GM21515 (cell line): ENCODE data around the gene ZNF275.
"Not testable (repeated sequence)": the region's sequence is repeated elsewhere in the genome, so short reads cannot be mapped to it uniquely, and the experiment has no call there.

Experiments used
- ATAC-seq: cut with Tn5 transposase; IDR thresholded peaks from one replicate; pipeline ENCODE4 v1.9.1; 2021; ENCODE audit not compliant: unreplicated experiment

The ZNF275 gene

GRCh38 chrX:153386097-153386496, 52.1 kb downstream of the ZNF275 start:
- no peak for ATAC-seq

GRCh38 chrX:153387345-153387744, 53.4 kb downstream of the ZNF275 start:
- no peak for ATAC-seq

- ATAC-seq = no peak
These were observed 54.2 kb downstream of the ZNF275 start for GRCh38 chrX:153387987-153388721.

GRCh38 chrX:153388722-153389459, 54.9 kb downstream of the ZNF275 start:
- no peak for ATAC-seq

- ATAC-seq = not testable (repeated sequence)
These were observed 55.5 kb downstream of the ZNF275 start for GRCh38 chrX:153389460-153389768.

GRCh38 chrX:153392642-153393321, 58.8 kb downstream of the ZNF275 start:
- no peak for ATAC-seq

- ATAC-seq = no peak
These were observed 60.7 kb downstream of the ZNF275 start for GRCh38 chrX:153394612-153395011.

GRCh38 chrX:153395613-153396319, 61.8 kb downstream of the ZNF275 start:
- no peak for ATAC-seq

GRCh38 chrX:153396320-153397195, 62.6 kb downstream of the ZNF275 start:
- no peak for ATAC-seq

- ATAC-seq = no peak
These were observed 63.5 kb downstream of the ZNF275 start for GRCh38 chrX:153397256-153397960.

GRCh38 chrX:153398275-153398960, 64.5 kb downstream of the ZNF275 start:
- no peak for ATAC-seq

GRCh38 chrX:153400146-153401132, 66.5 kb downstream of the ZNF275 start:
- no peak for ATAC-seq

- ATAC-seq = no peak
These were observed 67.3 kb downstream of the ZNF275 start, which contains the start of gene PNMA6E for GRCh38 chrX:153401133-153401764. TSS of gene PNMA6E (minus strand) at chrX:153401350. CDS start at chrX:153398849, 2,501 bp downstream.
